Activated T-cell treated with anti-CD3 and anti-CD28 coated beads for 48 hours (primary cell): Measurements from ENCODE around the gene LIME1.
"Not testable (repeated sequence)": the region's sequence is repeated elsewhere in the genome, so short reads cannot be mapped to it uniquely, and the experiment has no call there.

Source experiments
- DNase-seq: peaks from one replicate; pipeline ENCODE4 v3.0.0-alpha.2; 2020; ENCODE audit warnings: low read depth

LIME1 gene

GRCh38 chr20:63771046-63771707 lies 34.7 kb downstream of the LIME1 start:
- no peak for DNase-seq

GRCh38 chr20:63772781-63773518 lies 36.5 kb downstream of the LIME1 start:
- no peak for DNase-seq

- no peak for DNase-seq
Measured at GRCh38 chr20:63773571-63774241, 37.2 kb downstream of the LIME1 start.

- no peak for DNase-seq
Measured at GRCh38 chr20:63774306-63774705, 37.8 kb downstream of the LIME1 start.

GRCh38 chr20:63775096-63775978 lies 38.9 kb downstream of the LIME1 start:
- DNase-seq, result peak; percentile 21

GRCh38 chr20:63776875-63777274 lies 40.4 kb downstream of the LIME1 start:
- DNase-seq, result not testable (repeated sequence)

- no peak for DNase-seq
Measured at GRCh38 chr20:63777614-63778013, 41.1 kb downstream of the LIME1 start.

- DNase-seq, result no peak
Measured at GRCh38 chr20:63778034-63778752, 41.7 kb downstream of the LIME1 start.

GRCh38 chr20:63778857-63779256 lies 42.4 kb downstream of the LIME1 start:
- no peak for DNase-seq

GRCh38 chr20:63781181-63781580 lies 44.7 kb downstream of the LIME1 start:
- no peak for DNase-seq

GRCh38 chr20:63782051-63782471 lies 45.6 kb downstream of the LIME1 start:
- peak; percentile 22 for DNase-seq

GRCh38 chr20:63782521-63782971 lies 46.1 kb downstream of the LIME1 start:
- DNase-seq, result no peak

GRCh38 chr20:63783970-63784369 lies 47.5 kb downstream of the LIME1 start:
- no peak for DNase-seq

- DNase-seq, result no peak
Measured at GRCh38 chr20:63785691-63786131, 49.2 kb downstream of the LIME1 start.

GRCh38 chr20:63787302-63787701 lies 50.8 kb downstream of the LIME1 start:
- DNase-seq, result no peak

- DNase-seq, result no peak
Measured at GRCh38 chr20:63787749-63788148, 51.3 kb downstream of the LIME1 start.
